ENCODE results near the gene BMPR1A.

BMPR1A gene

GRCh38 chr10:86958116-86958900 is 201.9 kb downstream of the BMPR1A start, which contains the start of gene SNCG:
SNCG (plus strand) TSS chr10:86958599; CDS start chr10:86958698, 99 bp downstream.
- no peak within 1 kb of the TSS for H3K4me3 ChIP-seq (ENCODE audit: low read length, poor library complexity, severe bottlenecking)
- H3K36me3 ChIP-seq (ENCODE audit: insufficient read depth, low read length): no peaks in the 10 kb centered on the region
- no peaks in the 10 kb centered on the region for H3K79me2 ChIP-seq (ENCODE audit: insufficient read depth, low read length)
- H3K9me3 ChIP-seq (ENCODE audit: insufficient read depth, low read depth, low read length): no peaks in the 10 kb centered on the region
- TF ChIP-seq EZH2phosphoT487 (IDR thresholded peaks at IDR 0.05; ENCODE audit: borderline replicate concordance): no peak
- no peak within 1 kb of the TSS; the same call in 1 of the 2 replicates for H2AFZ ChIP-seq (ENCODE audit: low read length)
- H4K20me1 ChIP-seq (ENCODE audit: insufficient read depth, low read length, poor library complexity, severe bottlenecking): no peaks in the 10 kb centered on the region
- no peaks in the 10 kb centered on the region for H3F3A ChIP-seq (ENCODE audit: low read depth)
- H3K4me1 ChIP-seq (ENCODE audit: insufficient read depth, low read length, poor library complexity, severe bottlenecking): peaks cover 6% of the 10 kb centered on the region
- H3K9me2 ChIP-seq (replicated peaks; ENCODE audit: low read depth, low read length): no peaks in the 10 kb centered on the region
- H3K9ac ChIP-seq (ENCODE audit: low read depth, low read length, poor library complexity, severe bottlenecking): no peak within 1 kb of the TSS
- no peaks in the 10 kb centered on the region for H3K27me3 ChIP-seq (ENCODE audit: insufficient read depth, low read length, poor library complexity, severe bottlenecking)
- H3K4me2 ChIP-seq (ENCODE audit: low read depth, low read length, poor library complexity, severe bottlenecking): no peak within 1 kb of the TSS

- Histone ChIP-seq H3K4me1 (ENCODE audit: insufficient read depth, low read length, poor library complexity, severe bottlenecking) (peaks cover 6% of the 10 kb centered on the region), H4K20me1 (ENCODE audit: insufficient read depth, low read length, poor library complexity, severe bottlenecking) (no peaks in the 10 kb centered on the region), H3K27me3 (ENCODE audit: insufficient read depth, low read length, poor library complexity, severe bottlenecking) (no peaks in the 10 kb centered on the region), H2AFZ (ENCODE audit: low read length) (no peak overlapping the region), H3K9ac (ENCODE audit: low read depth, low read length, poor library complexity, severe bottlenecking) (no peak overlapping the region), H3K4me3 (ENCODE audit: low read length, poor library complexity, severe bottlenecking) (no peak overlapping the region), H3K36me3 (ENCODE audit: insufficient read depth, low read length) (no peaks in the 10 kb centered on the region), H3K4me2 (ENCODE audit: low read depth, low read length, poor library complexity, severe bottlenecking) (no peak overlapping the region), H3F3A (ENCODE audit: low read depth) (no peaks in the 10 kb centered on the region), H3K9me2 (replicated peaks; ENCODE audit: low read depth, low read length) (no peaks in the 10 kb centered on the region), H3K79me2 (ENCODE audit: insufficient read depth, low read length) (no peaks in the 10 kb centered on the region), H3K9me3 (ENCODE audit: insufficient read depth, low read depth, low read length) (no peaks in the 10 kb centered on the region)
- TF ChIP-seq EZH2phosphoT487 (IDR thresholded peaks at IDR 0.05; ENCODE audit: borderline replicate concordance): no peak
- TF ChIP-seq CTCF (conservative IDR thresholded peaks at IDR 0.05; ENCODE audit: low read length): no peak
Observed at GRCh38 chr10:86958901-86959736, 202.7 kb downstream of the BMPR1A start.

- H3K9me2 ChIP-seq (replicated peaks; ENCODE audit: low read depth, low read length): no peaks in the 10 kb centered on the region
- TF ChIP-seq CTCF (conservative IDR thresholded peaks at IDR 0.05; ENCODE audit: low read length) (no peak), EZH2phosphoT487 (IDR thresholded peaks at IDR 0.05; ENCODE audit: borderline replicate concordance) (no peak)
- peaks cover 6% of the 10 kb centered on the region for H3K4me1 ChIP-seq (ENCODE audit: insufficient read depth, low read length, poor library complexity, severe bottlenecking)
- no peak overlapping the region for H2AFZ ChIP-seq (ENCODE audit: low read length)
- no peaks in the 10 kb centered on the region for H3K79me2 ChIP-seq (ENCODE audit: insufficient read depth, low read length)
- no peaks in the 10 kb centered on the region for H3F3A ChIP-seq (ENCODE audit: low read depth)
- H4K20me1 ChIP-seq (ENCODE audit: insufficient read depth, low read length, poor library complexity, severe bottlenecking): no peaks in the 10 kb centered on the region
- no peaks in the 10 kb centered on the region for H3K27me3 ChIP-seq (ENCODE audit: insufficient read depth, low read length, poor library complexity, severe bottlenecking)
- H3K36me3 ChIP-seq (ENCODE audit: insufficient read depth, low read length): no peaks in the 10 kb centered on the region
- H3K9ac ChIP-seq (ENCODE audit: low read depth, low read length, poor library complexity, severe bottlenecking): no peak overlapping the region
- H3K9me3 ChIP-seq (ENCODE audit: insufficient read depth, low read depth, low read length): no peaks in the 10 kb centered on the region
- H3K4me2 ChIP-seq (ENCODE audit: low read depth, low read length, poor library complexity, severe bottlenecking): no peak overlapping the region
- no peak overlapping the region for H3K4me3 ChIP-seq (ENCODE audit: low read length, poor library complexity, severe bottlenecking)
Observed at GRCh38 chr10:86959737-86960002, 203.3 kb downstream of the BMPR1A start.

Data from Loucy (cell line).